ENCODE data around the gene SGF29.
"Not testable (repeated sequence)": the region's sequence is repeated elsewhere in the genome, so short reads cannot be mapped to it uniquely, and the experiment has no call there.

SGF29 gene

GRCh38 chr16:28563218-28563617 lies 9.5 kb downstream of the SGF29 start:
- H3K9ac ChIP-seq (ENCODE audit: low read depth, low read length) = no peak overlapping the region
- H3K79me2 ChIP-seq (ENCODE audit: insufficient read depth, low read length) = peaks cover 60% of the 10 kb centered on the region
- H3K4me1 ChIP-seq (ENCODE audit: insufficient read depth, low read length) = no peaks in the 10 kb centered on the region
- H3K4me2 ChIP-seq (ENCODE audit: insufficient read depth, low read length) = no peak overlapping the region
- ATAC-seq (ENCODE audit: insufficient read depth, low read depth) (no peak), DNase-seq (no peak)
- H4K20me1 ChIP-seq (ENCODE audit: insufficient read depth, low read length) = peaks cover 23% of the 10 kb centered on the region; the same call in 1 of the 2 replicates
- no peak overlapping the region for H3K4me3 ChIP-seq (ENCODE audit: low read depth in 1 of 2, low read length in 2 of 2)
- H3K9me3 ChIP-seq (ENCODE audit: insufficient read depth, low read length, severe bottlenecking) = peaks cover 7% of the 10 kb centered on the region
- no peak overlapping the region for H2AFZ ChIP-seq (ENCODE audit: low read depth, low read length)
- peaks cover 27% of the 10 kb centered on the region for H3K36me3 ChIP-seq (ENCODE audit: insufficient read depth, low read length)
- H3K27ac ChIP-seq (ENCODE audit: low read length) = no peak overlapping the region; the same call in 1 of the 2 replicates
- TF ChIP-seq CTCF (IDR thresholded peaks at IDR 0.05; ENCODE audit: borderline replicate concordance, extremely low read depth, low read length, poor library complexity, severe bottlenecking) (no peak), EZH2 (IDR thresholded peaks at IDR 0.05; ENCODE audit: borderline replicate concordance, low read depth, low read length, severe bottlenecking) (no peak)
- H3K27me3 ChIP-seq (ENCODE audit: insufficient read depth, low read length, poor library complexity) = no peaks in the 10 kb centered on the region

DNA sequence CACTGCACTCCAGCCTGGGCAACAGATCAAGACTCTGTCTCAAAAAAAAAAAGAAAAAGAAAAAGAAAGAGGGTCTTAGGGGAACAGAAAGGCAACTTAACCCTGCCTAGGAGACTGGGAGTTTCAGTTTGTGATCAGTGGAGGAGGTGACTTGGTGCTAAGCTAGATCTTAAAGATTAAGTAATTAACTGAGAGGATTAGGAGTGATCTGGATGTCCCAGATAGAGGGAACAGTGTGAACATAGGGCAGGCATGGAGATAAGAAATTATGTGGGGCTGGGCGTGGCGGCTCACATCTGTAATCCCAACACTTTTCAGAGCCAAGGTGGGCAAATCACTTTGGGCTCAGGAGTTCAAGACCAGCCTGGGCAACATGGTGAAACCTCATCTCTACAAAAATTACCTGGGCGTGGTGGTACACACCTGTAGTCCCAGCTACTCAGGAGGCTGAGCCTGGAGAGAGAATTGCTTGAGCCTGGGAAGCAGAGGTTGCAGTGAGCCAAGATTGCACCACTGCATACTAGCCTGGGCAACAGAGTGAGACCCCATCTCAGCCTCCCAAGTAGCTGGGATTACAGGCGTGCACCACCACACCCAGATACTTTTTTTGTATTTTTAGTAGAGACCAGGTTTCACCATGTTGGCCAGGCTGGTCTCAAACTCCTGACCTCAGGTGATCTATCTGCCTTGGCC lies 12.7 kb downstream of the SGF29 start:
- Histone ChIP-seq H4K20me1 (ENCODE audit: insufficient read depth, low read length) (peaks cover 25% of the 10 kb centered on the region; the same call in 1 of the 2 replicates), H3K79me2 (ENCODE audit: insufficient read depth, low read length) (peaks cover 67% of the 10 kb centered on the region)
- not testable (repeated sequence) for H3K4me1 ChIP-seq (ENCODE audit: insufficient read depth, low read length); H3K9me3 ChIP-seq (ENCODE audit: insufficient read depth, low read length, severe bottlenecking); DNase-seq; H3K36me3 ChIP-seq (ENCODE audit: insufficient read depth, low read length); H3K9ac ChIP-seq (ENCODE audit: low read depth, low read length); H3K27ac ChIP-seq (ENCODE audit: low read length); H3K27me3 ChIP-seq (ENCODE audit: insufficient read depth, low read length, poor library complexity); ATAC-seq (ENCODE audit: insufficient read depth, low read depth); H3K4me3 ChIP-seq (ENCODE audit: low read depth in 1 of 2, low read length in 2 of 2); H2AFZ ChIP-seq (ENCODE audit: low read depth, low read length); H3K4me2 ChIP-seq (ENCODE audit: insufficient read depth, low read length)

GRCh38 chr16:28567292-28567691 lies 13.6 kb downstream of the SGF29 start:
- Histone ChIP-seq H3K27me3 (ENCODE audit: insufficient read depth, low read length, poor library complexity) (no peaks in the 10 kb centered on the region), H4K20me1 (ENCODE audit: insufficient read depth, low read length) (peaks cover 17% of the 10 kb centered on the region; the same call in 1 of the 2 replicates), H3K27ac (ENCODE audit: low read length) (no peak overlapping the region), H3K4me1 (ENCODE audit: insufficient read depth, low read length) (no peaks in the 10 kb centered on the region), H3K36me3 (ENCODE audit: insufficient read depth, low read length) (peaks cover 10% of the 10 kb centered on the region; the same call in 1 of the 2 replicates), H3K79me2 (ENCODE audit: insufficient read depth, low read length) (peaks cover 66% of the 10 kb centered on the region), H3K4me2 (ENCODE audit: insufficient read depth, low read length) (no peak overlapping the region), H3K9ac (ENCODE audit: low read depth, low read length) (no peak overlapping the region), H3K4me3 (ENCODE audit: low read depth in 1 of 2, low read length in 2 of 2) (no peak overlapping the region), H2AFZ (ENCODE audit: low read depth, low read length) (no peak overlapping the region), H3K9me3 (ENCODE audit: insufficient read depth, low read length, severe bottlenecking) (peaks cover 7% of the 10 kb centered on the region)
- TF ChIP-seq CTCF (IDR thresholded peaks at IDR 0.05; ENCODE audit: borderline replicate concordance, extremely low read depth, low read length, poor library complexity, severe bottlenecking) (no peak), EZH2 (IDR thresholded peaks at IDR 0.05; ENCODE audit: borderline replicate concordance, low read depth, low read length, severe bottlenecking) (no peak)
- DNase-seq = no peak
- ATAC-seq (ENCODE audit: insufficient read depth, low read depth) = no peak

- no peak overlapping the region for H3K9ac ChIP-seq (ENCODE audit: low read depth, low read length)
- no peaks in the 10 kb centered on the region for H3K4me1 ChIP-seq (ENCODE audit: insufficient read depth, low read length)
- TF ChIP-seq EZH2 (IDR thresholded peaks at IDR 0.05; ENCODE audit: borderline replicate concordance, low read depth, low read length, severe bottlenecking) = no peak
- TF ChIP-seq CTCF (IDR thresholded peaks at IDR 0.05; ENCODE audit: borderline replicate concordance, extremely low read depth, low read length, poor library complexity, severe bottlenecking) = no peak
- H3K4me2 ChIP-seq (ENCODE audit: insufficient read depth, low read length) = no peak overlapping the region
- H4K20me1 ChIP-seq (ENCODE audit: insufficient read depth, low read length) = peaks cover 22% of the 10 kb centered on the region
- H3K27me3 ChIP-seq (ENCODE audit: insufficient read depth, low read length, poor library complexity) = no peaks in the 10 kb centered on the region
- no peak overlapping the region for H3K4me3 ChIP-seq (ENCODE audit: low read depth in 1 of 2, low read length in 2 of 2)
- peaks cover 7% of the 10 kb centered on the region for H3K9me3 ChIP-seq (ENCODE audit: insufficient read depth, low read length, severe bottlenecking)
- H3K27ac ChIP-seq (ENCODE audit: low read length) = no peak overlapping the region
- no peak overlapping the region for H2AFZ ChIP-seq (ENCODE audit: low read depth, low read length)
- peaks cover 69% of the 10 kb centered on the region for H3K79me2 ChIP-seq (ENCODE audit: insufficient read depth, low read length)
- DNase-seq (no peak), ATAC-seq (ENCODE audit: insufficient read depth, low read depth) (no peak)
- H3K36me3 ChIP-seq (ENCODE audit: insufficient read depth, low read length) = peaks cover 14% of the 10 kb centered on the region; the same call in 1 of the 2 replicates
These were observed 15.3 kb downstream of the SGF29 start for GRCh38 chr16:28569021-28569420.

All from DND-41 (cell line).